C4-2B (cell line): ENCODE results near the gene GPR141.

Experiments
- CTCF ChIP-seq: fragments of 450-650 bp; conservative IDR thresholded peaks from 2 replicates; pipeline ENCODE4 v1.5.1; 2017; ENCODE audit warnings: mild to moderate bottlenecking
- ZFX ChIP-seq: fragments of 450-650 bp; IDR thresholded peaks from 2 replicates; pipeline ENCODE4 v1.6.1; 2017

DNA sequence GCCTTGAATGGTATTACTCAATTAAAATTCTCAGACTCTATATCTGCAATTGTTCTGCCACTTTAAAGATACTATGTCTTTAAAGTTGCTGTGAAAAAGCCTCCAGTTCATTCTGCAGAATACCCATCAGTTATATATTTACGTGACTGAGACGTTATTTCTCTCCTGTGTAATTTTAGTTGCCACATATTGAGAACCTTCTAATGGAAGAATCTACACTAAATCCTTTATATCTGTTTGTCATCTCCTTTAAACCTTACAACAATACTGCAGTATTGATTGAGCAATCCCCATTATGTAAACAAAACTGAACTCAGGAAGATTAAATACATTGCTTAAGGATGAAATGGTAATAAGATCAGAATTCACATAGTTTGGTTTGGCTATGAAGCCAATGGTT is 30.0 kb downstream of the GPR141 start:
- no peak; the same call in 1 of the 2 replicates for TF ChIP-seq CTCF
- TF ChIP-seq ZFX, result no peak
